Activated effector memory CD4-positive, alpha-beta T cell treated with anti-CD3 and anti-CD28 coated beads, Interleukin-2, amount 50 U/mL, for 16 hours (primary cell): ENCODE measurements around the gene ORAI2.

Source experiments
- DNase-seq: peaks from one replicate; pipeline ENCODE4 v3.0.0-alpha.2; 2020

Gene ORAI2

GRCh38 chr7:102416406-102416805 lies 17.0 kb upstream of the ORAI2 start:
- DNase-seq: no peak

DNA sequence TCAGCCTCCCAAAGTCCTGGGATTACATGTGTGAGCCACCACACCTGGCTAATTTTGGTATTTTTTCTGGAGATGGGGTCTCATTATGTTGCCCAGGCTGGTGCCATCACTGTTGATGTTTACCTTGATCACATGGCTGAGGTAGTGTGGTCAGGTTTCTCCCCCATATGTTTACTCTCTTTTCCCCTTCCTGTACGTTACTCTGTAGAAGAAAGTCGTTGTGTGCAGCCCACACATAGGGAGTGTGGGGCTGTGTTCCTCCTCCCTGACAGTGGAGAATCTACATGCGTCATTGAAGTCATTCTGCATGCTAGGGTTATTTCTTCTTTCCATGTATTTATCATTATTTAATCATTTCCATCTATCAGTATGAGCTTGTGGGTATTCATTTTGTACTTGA lies 16.3 kb upstream of the ORAI2 start:
- DNase-seq: no peak

DNA sequence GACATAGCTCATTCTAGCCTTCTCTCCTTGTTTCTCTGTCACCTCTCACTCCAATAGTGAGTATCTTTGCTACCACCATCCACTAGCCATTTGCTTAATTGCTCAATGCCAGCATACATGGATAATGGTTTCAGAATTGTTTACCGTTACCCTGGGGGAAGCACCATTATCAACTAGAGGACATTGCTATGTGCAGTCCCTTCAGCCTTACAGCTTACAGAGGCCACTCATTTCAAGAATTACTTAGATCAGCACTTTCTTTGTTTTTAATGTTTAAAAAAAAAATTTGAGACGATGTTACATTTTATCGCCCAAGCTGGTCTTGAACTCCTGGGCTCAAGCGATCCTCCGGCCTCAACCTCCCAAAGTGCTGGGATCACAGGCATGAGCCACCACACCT lies 14.8 kb upstream of the ORAI2 start:
- DNase-seq: no peak

GRCh38 chr7:102421706-102422240 lies 11.6 kb upstream of the ORAI2 start:
- no peak for DNase-seq

DNA sequence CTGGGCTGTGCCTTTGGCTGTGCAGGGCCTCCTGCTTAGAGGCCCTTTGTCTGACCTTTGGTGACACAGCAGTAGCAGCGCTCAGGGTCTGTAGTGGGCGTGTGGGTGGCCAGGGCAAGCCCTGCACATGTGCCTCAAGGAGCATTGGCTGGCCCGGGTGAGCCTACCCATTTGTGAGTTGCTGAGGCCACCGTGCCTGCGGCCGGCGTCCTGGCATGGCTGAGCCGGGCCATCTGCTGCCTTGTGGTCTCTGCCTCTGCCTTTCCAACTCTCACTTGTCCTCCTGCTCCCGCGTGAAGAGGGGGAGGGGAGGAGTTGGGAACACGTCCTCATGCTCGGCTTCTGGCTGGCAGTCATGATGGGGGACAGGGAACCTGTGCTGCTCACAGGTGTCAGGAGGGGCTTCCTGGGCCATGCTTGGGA lies 9.2 kb upstream of the ORAI2 start:
- DNase-seq: no peak

DNA sequence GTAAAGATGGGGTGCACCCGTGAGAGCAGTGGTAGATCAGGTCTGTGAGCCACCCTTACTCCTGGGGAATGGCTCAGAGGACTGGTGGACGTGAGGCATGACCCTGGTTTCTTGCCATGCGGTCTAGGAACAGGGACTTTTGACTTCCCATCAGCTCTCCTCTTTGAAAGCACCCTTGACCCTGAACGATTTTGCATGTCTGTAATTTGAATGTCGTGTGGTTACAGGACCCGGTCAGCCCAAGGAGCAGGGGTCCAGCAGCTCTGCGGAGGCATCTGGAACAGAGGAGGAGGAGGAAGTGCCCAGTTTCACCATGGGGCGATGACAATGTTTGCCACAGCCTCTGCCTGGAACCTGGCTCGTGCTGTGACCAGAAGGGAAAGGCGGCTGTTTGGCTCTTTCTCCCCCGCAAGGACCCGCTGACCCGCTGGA lies 8.6 kb upstream of the ORAI2 start:
- DNase-seq: no peak

DNA sequence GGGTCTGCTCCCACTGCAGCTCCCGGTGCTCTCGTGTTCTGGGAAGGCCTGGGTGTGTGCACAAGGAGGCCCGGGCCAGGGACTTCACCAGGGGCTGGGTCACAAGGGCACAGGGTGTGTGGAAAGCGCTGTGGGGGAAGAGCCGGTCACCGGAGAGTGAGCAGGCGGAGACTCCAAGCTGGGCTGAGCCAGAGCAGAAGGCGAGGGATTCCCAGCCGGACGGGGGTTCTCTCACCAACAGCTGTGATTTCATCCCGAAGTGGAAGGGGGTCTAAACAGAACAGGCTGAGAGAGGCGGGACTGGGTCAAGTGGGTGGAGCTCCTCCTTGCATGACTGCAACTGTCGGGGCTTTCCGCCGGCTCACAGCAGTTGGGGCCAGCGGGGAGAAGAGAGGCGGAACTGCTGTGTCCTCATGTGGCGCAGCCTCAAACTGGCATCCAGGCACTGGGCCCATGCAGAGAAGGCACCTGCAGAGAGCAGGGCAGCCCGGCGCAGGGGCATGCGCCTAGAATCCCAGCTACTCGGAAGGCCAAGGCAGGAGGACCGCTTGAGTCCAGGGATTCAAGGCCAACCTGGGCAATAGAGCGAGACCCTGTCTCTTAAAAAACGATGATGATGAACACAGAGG lies 7.6 kb upstream of the ORAI2 start:
- peak; percentile 94 for DNase-seq

DNA sequence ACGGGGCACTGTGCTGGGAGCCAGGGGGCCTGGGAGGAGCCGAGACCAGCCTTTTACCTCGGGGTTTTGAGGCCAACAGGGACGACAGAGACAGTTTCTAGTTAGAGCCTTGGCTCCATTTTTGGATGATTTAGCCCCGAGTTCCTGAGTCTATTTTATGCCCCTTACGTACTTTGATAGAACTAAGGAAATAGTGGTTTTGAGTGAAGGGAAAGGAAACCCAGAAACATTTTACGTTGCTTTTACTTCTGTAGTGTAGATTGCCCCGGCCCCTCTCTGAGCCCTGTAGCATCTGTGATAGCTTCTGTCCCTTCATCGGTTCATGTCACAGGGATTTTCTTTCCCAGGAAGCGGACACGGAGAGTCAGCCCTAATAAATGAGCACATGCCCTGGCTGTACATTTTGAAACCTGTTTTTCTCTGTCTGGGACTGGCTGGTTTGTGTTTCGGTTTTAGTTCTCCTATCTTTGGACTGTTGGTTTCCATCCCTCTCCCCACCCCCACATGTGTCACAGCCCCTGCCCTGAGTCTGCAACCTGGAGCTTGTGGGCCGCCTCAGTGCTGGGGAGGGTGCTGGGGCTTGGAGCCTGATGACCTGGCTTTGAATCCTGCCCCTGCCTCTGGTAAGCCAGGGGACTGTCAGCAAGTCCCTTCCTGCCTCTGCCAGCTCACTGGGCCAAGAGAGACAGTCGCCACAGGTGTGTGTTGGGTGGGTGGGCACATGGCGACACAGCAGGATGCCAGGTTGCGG lies 6.9 kb upstream of the ORAI2 start:
- peak; percentile 90 for DNase-seq

DNA sequence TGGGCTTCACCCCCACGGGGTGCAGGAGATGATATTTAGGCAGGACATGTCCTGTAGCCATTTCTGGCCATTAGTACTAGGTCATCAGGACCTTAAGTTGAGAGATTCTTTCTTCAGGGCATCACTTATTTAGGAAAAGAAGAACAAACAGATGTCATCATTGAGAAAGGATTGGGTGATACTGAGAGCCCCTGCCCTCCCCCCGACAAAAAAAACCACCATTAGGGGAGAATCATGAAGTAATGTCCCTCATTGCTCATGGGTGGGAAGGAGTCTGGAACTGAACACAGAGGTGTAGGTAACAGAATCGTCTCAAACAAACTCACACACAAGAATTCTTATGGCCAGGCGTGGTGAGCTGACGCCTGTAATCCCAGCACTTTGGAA lies 6.4 kb upstream of the ORAI2 start:
- DNase-seq: no peak

DNA sequence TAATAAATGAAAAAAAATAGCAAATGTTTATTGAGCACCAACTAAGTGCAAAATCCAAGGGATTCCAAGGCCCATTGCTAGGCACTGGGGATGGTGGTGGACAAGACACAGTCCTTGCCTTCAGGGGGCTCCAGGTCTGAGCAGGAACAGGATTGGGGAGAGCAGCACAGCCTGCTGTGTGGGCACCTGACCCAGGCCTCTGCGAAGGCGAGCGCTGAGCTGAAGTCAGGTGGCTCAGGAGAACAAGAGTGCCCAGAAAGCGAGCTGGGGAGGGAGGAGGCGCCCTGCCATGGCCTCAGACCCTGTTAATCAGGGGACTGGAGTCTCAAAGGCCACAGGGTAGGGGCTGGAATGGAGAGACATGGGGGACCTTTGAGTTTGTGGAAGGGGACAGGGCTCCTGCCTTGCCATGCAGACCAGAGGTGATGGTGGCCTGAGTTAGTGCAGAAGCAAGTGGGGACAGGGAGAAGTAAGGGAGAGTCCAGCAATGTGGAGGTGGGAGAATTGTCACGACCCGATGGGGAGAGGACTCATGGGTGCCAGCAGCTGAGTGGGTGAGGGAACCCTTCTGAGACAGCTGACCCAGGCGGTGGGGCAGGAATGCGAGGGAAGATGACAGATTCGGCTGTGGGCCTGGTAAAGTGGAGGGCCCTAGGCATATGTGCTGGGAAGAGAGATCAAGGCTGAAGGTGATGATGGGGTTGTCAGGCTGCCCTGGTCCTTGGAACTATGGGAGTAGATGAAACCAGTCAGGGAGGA lies 4.1 kb upstream of the ORAI2 start:
- no peak for DNase-seq

- DNase-seq: peak; percentile 85
Measured at GRCh38 chr7:102431617-102432298, 1.6 kb upstream of the ORAI2 start.

DNA sequence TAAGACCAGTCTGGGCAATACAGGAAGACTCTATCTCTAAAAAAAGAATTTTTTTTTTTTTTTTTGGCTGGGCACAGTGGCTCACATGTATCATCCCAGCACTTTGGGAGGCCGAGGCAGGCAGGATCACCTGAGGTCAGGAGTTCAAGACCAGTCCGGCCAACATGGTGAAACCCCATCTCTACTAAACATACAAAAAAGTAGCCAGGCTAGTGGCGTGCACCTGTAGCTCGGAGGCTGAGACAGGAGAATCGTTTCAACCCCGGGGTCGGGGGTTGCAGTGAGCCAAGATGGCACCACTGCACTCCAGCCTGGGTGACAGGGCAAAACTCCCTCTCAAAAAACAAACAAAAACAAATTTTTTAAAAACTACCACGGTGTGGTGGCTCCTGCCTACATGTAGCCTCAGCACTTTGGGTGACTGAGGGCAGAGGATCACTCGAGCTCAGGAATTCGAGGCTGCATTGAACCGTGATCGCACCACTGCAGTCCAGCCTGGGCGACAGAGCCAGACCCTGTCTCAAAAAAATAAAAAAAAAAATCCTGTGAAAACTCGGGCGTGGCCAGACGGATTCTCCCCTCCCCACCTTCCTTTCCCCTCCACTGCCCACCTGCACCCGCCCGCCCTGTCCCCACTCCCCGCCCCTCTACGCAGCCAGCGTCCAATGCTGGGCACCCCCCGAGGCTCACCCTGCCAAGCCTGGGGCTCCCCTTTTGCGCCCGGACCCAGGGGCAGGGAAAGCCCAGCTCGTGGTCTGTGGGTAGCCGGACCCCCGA lies 745 bp upstream of the ORAI2 start:
- no peak for DNase-seq

- DNase-seq: peak; percentile 69
Measured at GRCh38 chr7:102434039-102434486, 688 bp downstream of the ORAI2 start.

GRCh38 chr7:102436118-102436517 lies 2.7 kb downstream of the ORAI2 start:
- no peak for DNase-seq

DNA sequence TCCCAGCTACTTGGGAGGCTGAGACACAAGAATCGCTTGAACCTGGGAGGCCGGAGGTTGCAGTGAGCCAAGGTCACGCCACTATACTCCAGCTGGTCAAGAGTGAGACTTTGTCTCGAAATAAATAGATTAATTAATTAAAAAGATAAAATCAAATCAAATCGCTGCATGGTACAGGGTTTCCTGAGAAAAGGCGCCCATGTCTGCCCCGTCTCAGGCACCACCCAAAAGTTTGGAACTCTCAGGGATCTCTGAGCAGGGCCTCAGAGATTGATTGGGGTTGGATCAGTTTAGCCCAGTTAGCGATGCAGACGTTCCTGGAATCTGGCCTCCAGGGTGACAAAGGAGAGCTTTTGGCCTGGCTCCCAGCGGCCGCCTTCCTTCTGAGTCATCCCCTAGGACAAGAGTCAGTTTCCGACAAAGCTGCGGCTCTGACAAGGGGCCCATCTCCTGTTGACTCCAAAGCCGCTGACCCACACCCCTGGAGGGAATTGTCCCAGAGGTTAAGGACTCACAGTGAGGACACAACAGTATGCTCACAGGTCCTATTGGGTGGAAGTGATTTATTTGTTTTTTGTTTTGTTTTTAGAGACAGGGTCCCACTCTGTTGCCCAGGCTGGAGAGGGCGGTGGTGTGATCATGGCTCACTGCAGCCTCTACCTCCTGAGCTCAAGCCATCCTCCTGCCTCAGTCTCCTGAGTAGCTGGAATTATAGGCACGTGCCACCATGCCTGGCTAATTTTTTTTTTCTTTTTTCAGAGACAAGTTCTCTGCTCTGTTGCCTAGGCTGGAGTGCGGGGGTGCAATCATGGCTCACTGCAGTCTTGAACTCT lies 6.8 kb downstream of the ORAI2 start:
- no peak for DNase-seq

DNA sequence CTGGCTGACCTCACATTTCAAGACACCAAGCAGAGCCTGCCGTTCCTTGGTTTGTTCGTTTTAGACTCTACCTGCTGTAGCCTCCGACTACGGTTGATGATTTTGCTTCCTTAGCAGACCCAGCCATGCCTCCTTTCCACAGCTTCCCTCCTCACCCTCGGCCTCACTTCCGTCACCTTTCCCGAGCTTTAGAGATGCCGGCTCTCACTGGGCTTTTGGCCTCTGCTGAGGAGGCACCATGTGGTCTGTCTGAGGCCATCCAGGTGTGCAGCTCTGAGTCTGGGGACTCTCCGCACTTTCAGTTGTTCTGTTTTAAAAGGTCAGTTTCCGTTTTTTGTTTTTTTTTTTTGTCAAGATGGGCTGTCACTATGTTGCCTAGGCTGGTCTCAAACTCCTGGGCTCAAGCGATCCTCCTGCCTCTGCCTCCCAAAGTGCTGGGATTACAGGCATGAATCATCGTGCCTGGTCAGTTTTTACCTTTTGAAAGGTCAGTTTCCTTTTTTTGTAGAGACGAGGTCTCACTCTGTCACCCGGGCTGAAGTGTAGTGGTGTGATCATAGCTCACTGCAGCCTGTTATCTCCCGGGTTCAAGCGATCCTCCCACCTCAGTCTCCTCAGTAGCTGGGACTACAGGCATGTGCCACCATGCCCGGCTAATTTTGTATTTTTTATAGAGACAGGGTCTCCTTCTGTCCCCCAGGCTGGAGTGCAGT lies 11.7 kb downstream of the ORAI2 start:
- no peak for DNase-seq

DNA sequence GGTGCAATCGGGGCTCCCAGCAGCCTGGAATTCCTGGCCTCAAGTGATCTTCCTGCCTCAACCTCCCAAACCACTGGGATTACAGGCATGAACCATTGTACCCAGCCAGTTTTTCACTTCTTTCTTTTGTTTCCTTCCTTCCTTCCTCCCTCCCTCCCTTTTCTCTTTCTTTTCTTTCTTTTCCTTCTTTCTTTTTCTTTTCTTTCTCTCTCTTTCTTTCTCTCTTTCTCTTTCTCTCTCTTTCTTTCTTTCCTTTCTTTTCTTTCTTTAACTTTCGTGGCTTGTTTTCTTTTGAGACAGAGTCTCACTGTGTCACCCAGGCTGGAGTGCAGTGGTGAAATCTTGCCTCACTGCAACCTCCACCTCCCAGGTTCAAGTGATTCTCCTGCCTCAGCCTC lies 12.3 kb downstream of the ORAI2 start:
- DNase-seq: no peak

- no peak for DNase-seq
Measured at GRCh38 chr7:102446387-102447156, 13.2 kb downstream of the ORAI2 start.

GRCh38 chr7:102447311-102447710 lies 13.9 kb downstream of the ORAI2 start:
- no peak for DNase-seq

- DNase-seq: no peak
Measured at GRCh38 chr7:102449136-102449535, 15.8 kb downstream of the ORAI2 start.
